GM23338 (cell line): ENCODE data around the gene FHIT. TPM values are rescaled to one million over a fixed set of nuclear protein-coding genes. Genes with fewer than 3 reads are reported as not detected.

Experiments
- ATAC-seq: fragments of 200-7000 bp; cut with Tn5 transposase; 3 replicates; pipeline ENCODE4 v1.9.1; 2020
- DNase-seq: peaks from one replicate; pipeline ENCODE4 v3.0.0-alpha.2; 2015; ENCODE audit warnings: low spot score
- H2AFZ ChIP-seq: fragments of 200-600 bp; sonication (generic); 2 replicates; pipeline ENCODE4 v1.8.0; 2016; ENCODE audit warnings: antibody characterized with exemption, mild to moderate bottlenecking, moderate library complexity
- H3F3A ChIP-seq: fragments of 200-600 bp; sonication (generic); replicated peaks from 2 replicates; pipeline ENCODE4 v1.8.0; 2017; ENCODE audit warnings: antibody characterized with exemption, mixed run types, low read depth
- H3K27ac ChIP-seq: fragments of 200-600 bp; sonication (generic); 2 replicates; pipeline ENCODE4 v1.6.1; 2016; ENCODE audit warnings: low read depth
- H3K27me3 ChIP-seq: fragments of 200-600 bp; sonication (generic); 2 replicates; pipeline ENCODE4 v1.8.0; 2016; ENCODE audit warnings: mild to moderate bottlenecking, mixed run types, moderate library complexity; ENCODE audit not compliant: insufficient read depth
- H3K36me3 ChIP-seq: fragments of 200-600 bp; sonication (generic); 2 replicates; pipeline ENCODE4 v1.8.0; 2016; ENCODE audit warnings: mild to moderate bottlenecking; ENCODE audit not compliant: insufficient read depth
- H3K4me1 ChIP-seq: fragments of 200-600 bp; sonication (generic); 2 replicates; pipeline ENCODE4 v1.8.0; 2016; ENCODE audit warnings: mild to moderate bottlenecking, moderate library complexity; ENCODE audit not compliant: insufficient read depth
- H3K4me2 ChIP-seq: fragments of 200-600 bp; sonication (generic); 2 replicates; pipeline ENCODE4 v1.7.1; 2017; ENCODE audit warnings: mixed run types
- H3K4me3 ChIP-seq: fragments of 200-600 bp; sonication (generic); 2 replicates; pipeline ENCODE4 v1.6.1; 2016; ENCODE audit warnings: mixed run types
- H3K79me2 ChIP-seq: fragments of 200-600 bp; sonication (generic); replicated peaks from 2 replicates; pipeline ENCODE4 v1.8.0; 2017; ENCODE audit warnings: mild to moderate bottlenecking; ENCODE audit not compliant: insufficient read depth
- H3K9me2 ChIP-seq: fragments of 200-600 bp; sonication (generic); 2 replicates; pipeline ENCODE4 v1.8.0; 2017; ENCODE audit not compliant: insufficient read depth
- H4K20me1 ChIP-seq: fragments of 200-600 bp; sonication (generic); replicated peaks from 2 replicates; pipeline ENCODE4 v1.8.0; 2017; ENCODE audit warnings: mild to moderate bottlenecking; ENCODE audit not compliant: insufficient read depth
- H3K27ac Mint-ChIP-seq: 2 replicates; pipeline ENCODE4 v1.8.0; 2020; ENCODE audit warnings: inconsistent platforms, mild to moderate bottlenecking, moderate library complexity, mixed read lengths
- H3K27me3 Mint-ChIP-seq: 3 replicates; pipeline ENCODE4 v1.8.0; 2022; ENCODE audit warnings: low read depth, mild to moderate bottlenecking, moderate library complexity, mixed read lengths, inconsistent platforms; ENCODE audit not compliant: insufficient read depth, poor library complexity
- H3K36me3 Mint-ChIP-seq: 3 replicates; pipeline ENCODE4 v1.8.0; 2021; ENCODE audit warnings: low read depth, mild to moderate bottlenecking, inconsistent platforms, moderate library complexity, mixed read lengths
- H3K4me1 Mint-ChIP-seq: 3 replicates; pipeline ENCODE4 v1.8.0; 2020; ENCODE audit warnings: mild to moderate bottlenecking, inconsistent platforms, mixed read lengths
- H3K4me3 Mint-ChIP-seq: 3 replicates; pipeline ENCODE4 v1.8.0; 2021; ENCODE audit warnings: moderate library complexity, mild to moderate bottlenecking, inconsistent platforms, mixed read lengths
- H3K9me3 Mint-ChIP-seq: 3 replicates; pipeline ENCODE4 v1.8.0; 2020; ENCODE audit warnings: moderate library complexity, mild to moderate bottlenecking, inconsistent platforms, mixed read lengths
- CREB1 ChIP-seq: fragments of 250-450 bp; sonication (Bioruptor Pico); IDR thresholded peaks from 2 replicates; pipeline ENCODE4 v1.5.0; 2020; ENCODE audit warnings: low read depth, mild to moderate bottlenecking, moderate library complexity
- EZH2 ChIP-seq: fragments of 200-600 bp; sonication (generic); IDR thresholded peaks from one replicate; pipeline ENCODE4 v1.8.0; 2017; ENCODE audit warnings: antibody characterized with exemption, mild to moderate bottlenecking, low read depth; ENCODE audit not compliant: unreplicated experiment
- NANOG ChIP-seq: IDR thresholded peaks from 2 replicates; pipeline ENCODE4 v1.6.1; 2016; ENCODE audit warnings: antibody characterized with exemption, borderline replicate concordance
- POLR2AphosphoS5 ChIP-seq: IDR thresholded peaks from 2 replicates; pipeline ENCODE4 v1.6.1; 2016; ENCODE audit warnings: antibody characterized with exemption, low read depth
- STAT1 ChIP-seq: IDR thresholded peaks from one replicate; pipeline ENCODE4 v1.6.1; 2016; ENCODE audit warnings: antibody characterized with exemption; ENCODE audit not compliant: unreplicated experiment
- ZNF114 ChIP-seq: fragments of 250-450 bp; sonication (Bioruptor Pico); IDR thresholded peaks from 2 replicates; pipeline ENCODE4 v1.5.0; 2020; ENCODE audit warnings: mild to moderate bottlenecking, moderate library complexity
- ZNF331 ChIP-seq: fragments of 250-450 bp; sonication (Bioruptor Pico); IDR thresholded peaks from 2 replicates; pipeline ENCODE4 v1.5.0; 2020; ENCODE audit warnings: low read depth, mild to moderate bottlenecking, moderate library complexity
- ZNF462 ChIP-seq: fragments of 250-450 bp; sonication (Bioruptor Pico); IDR thresholded peaks from 2 replicates; pipeline ENCODE4 v1.5.0; 2020; ENCODE audit warnings: mild to moderate bottlenecking, moderate library complexity
- polyA plus RNA-seq: library from polyadenylated mRNA; unstranded; fragments of >200 nt; fragmentation: Nextera tagmentation; extraction: Ambion mirVana; gene quantifications from 2 replicates; pipeline ENCODE4 v1.2.1, GENCODE V29; 2016
- total RNA-seq: library from RNA; depleted of rRNA; stranded (reverse); fragments of >200 nt; shearing (Covaris generic); gene quantifications from 2 replicates; pipeline ENCODE4 v1.2.3, GENCODE V29; 2014
- TF ChIP-seq, protein P1 (sequence below), 2 experiments: fragments of 200-600 bp in 1 of 2; sonication (generic) in 1 of 2; conservative IDR thresholded peaks; 2 replicates each; pipeline versions ENCODE4 v1.5.1 to v1.6.1; 2016 to 2017; ENCODE audit warnings: antibody characterized with exemption in 2 of 2, low read depth in 2 of 2, mild to moderate bottlenecking in 2 of 2, moderate library complexity in 1 of 2
- TF ChIP-seq, protein P2 (sequence below): IDR thresholded peaks from 2 replicates; pipeline ENCODE4 v1.6.1; 2016; ENCODE audit warnings: antibody characterized with exemption

FHIT gene
- total and polyA plus RNA-seq, 2 experiments from 2014 or later: 3.0 to 8.3 TPM

DNA sequence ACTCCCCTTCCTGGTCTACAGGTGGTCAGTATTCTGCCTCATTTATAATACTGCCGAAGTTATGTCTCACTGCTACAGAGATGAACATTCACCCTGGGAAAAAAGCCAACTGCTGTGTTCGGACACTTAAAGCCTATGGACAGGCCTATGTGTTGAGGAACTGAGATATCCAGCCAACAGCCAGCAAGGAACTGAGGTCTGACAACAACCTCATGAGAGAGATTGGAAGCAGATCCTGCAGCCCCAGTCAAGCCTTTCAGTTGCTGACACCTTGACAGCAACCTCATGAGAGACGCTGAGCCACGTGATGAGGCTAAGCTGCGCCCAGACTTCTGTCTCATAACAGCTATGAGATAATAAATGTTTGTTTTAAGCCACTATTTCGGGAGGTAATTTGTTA, 18.2 kb upstream of the FHIT start:
- H2AFZ ChIP-seq: no peak overlapping the region

More for the DNA sequence above, 18.2 kb upstream of the FHIT start:
- Mint-ChIP-seq H3K4me3 (no peak overlapping the region), H3K27me3 (no peaks in the 10 kb centered on the region), H3K4me1 (no peaks in the 10 kb centered on the region), H3K9me3 (no peaks in the 10 kb centered on the region), H3K36me3 (no peaks in the 10 kb centered on the region), H3K27ac (no peak overlapping the region)
- no peak overlapping the region for H3K4me2 ChIP-seq
- H3F3A ChIP-seq: no peaks in the 10 kb centered on the region
- ATAC-seq (no peak), DNase-seq (no peak)
- H3K4me3 ChIP-seq: no peak overlapping the region
- H3K79me2 ChIP-seq: no peaks in the 10 kb centered on the region
- H3K27me3 ChIP-seq: no peaks in the 10 kb centered on the region
- no peaks in the 10 kb centered on the region for H4K20me1 ChIP-seq
- TF ChIP-seq, protein P1, sequence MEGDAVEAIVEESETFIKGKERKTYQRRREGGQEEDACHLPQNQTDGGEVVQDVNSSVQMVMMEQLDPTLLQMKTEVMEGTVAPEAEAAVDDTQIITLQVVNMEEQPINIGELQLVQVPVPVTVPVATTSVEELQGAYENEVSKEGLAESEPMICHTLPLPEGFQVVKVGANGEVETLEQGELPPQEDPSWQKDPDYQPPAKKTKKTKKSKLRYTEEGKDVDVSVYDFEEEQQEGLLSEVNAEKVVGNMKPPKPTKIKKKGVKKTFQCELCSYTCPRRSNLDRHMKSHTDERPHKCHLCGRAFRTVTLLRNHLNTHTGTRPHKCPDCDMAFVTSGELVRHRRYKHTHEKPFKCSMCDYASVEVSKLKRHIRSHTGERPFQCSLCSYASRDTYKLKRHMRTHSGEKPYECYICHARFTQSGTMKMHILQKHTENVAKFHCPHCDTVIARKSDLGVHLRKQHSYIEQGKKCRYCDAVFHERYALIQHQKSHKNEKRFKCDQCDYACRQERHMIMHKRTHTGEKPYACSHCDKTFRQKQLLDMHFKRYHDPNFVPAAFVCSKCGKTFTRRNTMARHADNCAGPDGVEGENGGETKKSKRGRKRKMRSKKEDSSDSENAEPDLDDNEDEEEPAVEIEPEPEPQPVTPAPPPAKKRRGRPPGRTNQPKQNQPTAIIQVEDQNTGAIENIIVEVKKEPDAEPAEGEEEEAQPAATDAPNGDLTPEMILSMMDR (conservative IDR thresholded peaks at IDR 0.05; ENCODE audit: low read depth in 2 of 2): no peak
- TF ChIP-seq CREB1 (CRISPR knock-in tag) (no peak), STAT1 (no peak), EZH2 (no peak), NANOG (no peak), ZNF462 (CRISPR knock-in tag) (no peak), POLR2AphosphoS5 (no peak), ZNF331 (CRISPR knock-in tag) (no peak), ZNF114 (CRISPR knock-in tag) (no peak)
- TF ChIP-seq, protein P2, sequence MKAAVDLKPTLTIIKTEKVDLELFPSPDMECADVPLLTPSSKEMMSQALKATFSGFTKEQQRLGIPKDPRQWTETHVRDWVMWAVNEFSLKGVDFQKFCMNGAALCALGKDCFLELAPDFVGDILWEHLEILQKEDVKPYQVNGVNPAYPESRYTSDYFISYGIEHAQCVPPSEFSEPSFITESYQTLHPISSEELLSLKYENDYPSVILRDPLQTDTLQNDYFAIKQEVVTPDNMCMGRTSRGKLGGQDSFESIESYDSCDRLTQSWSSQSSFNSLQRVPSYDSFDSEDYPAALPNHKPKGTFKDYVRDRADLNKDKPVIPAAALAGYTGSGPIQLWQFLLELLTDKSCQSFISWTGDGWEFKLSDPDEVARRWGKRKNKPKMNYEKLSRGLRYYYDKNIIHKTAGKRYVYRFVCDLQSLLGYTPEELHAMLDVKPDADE: no peak
- peaks cover 9% of the 10 kb centered on the region for H3K9me2 ChIP-seq
- H3K36me3 ChIP-seq: no peaks in the 10 kb centered on the region
- no peaks in the 10 kb centered on the region for H3K4me1 ChIP-seq
- H3K27ac ChIP-seq: no peak overlapping the region
